HG03175 (cell line): ENCODE results near the gene KRTAP4-4.
"Not testable (repeated sequence)": the region's sequence is repeated elsewhere in the genome, so short reads cannot be mapped to it uniquely, and the experiment has no call there.

Experiments
- ATAC-seq: cut with Tn5 transposase; IDR thresholded peaks from one replicate; pipeline ENCODE4 v1.9.1; 2021; ENCODE audit warnings: mild to moderate bottlenecking, moderate library complexity; ENCODE audit not compliant: unreplicated experiment

Gene KRTAP4-4

DNA sequence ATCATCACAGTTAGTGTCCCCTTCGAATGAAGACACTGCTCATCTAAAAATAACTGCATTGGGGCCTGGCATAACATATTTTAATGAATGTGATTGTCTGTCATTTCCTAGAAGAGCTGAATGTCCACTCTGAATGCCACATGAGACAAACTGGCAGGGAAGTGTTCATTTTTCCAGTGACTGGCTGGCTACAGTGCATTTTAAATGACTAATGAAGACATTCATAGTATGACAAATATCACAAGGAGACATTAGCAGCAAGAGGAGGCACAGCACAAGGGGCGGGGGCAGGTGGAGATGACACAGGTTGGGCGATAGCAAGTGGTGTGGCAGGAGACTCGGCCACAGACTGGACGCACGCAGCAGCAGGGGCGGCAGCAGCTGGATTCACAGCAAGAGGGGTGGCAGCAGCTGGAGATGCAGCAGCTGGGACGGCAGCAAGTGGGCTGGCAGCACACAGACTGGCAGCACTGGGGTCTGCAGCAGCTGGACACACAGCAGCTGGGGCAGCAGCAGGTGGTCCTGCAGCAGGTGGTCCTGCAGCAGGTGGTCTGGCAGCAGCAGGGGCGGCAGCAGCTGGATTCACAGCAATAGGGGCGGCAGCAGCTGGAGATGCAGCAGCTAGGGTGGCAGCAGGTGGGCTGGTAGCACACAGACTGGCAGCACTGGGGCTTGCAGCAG, 11.4 kb downstream of the KRTAP4-4 start:
- not testable (repeated sequence) for ATAC-seq

DNA sequence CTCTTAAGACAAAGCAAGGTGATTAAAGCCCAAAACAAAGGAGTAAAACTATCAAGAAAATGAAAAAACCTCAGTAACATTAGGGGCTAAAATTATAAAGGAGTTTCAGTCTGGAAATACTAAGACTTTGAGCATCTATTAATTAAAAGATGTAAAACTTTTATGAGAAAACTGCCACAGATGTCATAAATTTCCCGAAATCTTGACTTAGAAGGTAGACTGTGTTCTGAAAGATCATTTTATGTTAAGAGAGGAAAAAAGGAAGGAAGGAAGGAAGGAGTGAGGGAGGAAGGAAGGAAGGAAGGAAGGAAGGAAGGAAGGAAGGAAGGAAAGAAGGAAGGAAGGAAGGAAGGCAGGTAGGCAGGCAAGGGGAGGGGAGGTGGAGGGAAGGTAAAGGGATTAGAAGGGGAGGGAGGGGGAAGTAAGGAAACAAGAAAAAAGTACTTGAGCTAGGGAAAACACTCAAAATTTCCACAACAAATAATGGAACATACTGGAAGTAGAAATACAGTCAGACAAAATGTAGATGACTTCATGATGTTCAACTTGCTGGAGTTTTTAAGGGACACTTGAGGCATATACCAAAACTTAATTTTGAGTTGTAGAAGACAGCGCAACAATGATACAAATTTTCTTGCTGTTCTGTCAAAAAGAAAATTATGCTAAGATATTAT, 12.9 kb downstream of the KRTAP4-4 start:
- no peak for ATAC-seq

DNA sequence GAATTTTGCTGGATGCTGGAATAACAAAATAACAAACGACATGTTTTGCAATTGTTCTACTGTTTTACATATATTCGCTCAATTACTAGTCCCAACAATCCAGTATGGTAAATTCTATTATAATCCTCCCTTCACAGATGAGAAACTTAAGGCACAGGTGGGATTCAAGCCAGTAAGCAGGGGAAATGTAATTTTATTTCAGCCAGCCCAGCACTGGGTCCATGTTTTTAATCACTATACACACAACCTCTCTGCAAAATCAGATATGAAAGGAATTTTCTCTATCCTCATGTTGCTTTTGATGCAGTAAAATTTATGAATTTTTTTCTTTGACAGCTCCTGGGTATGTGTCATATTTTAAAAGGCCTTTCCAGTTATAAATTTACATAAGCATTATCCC, 15.3 kb downstream of the KRTAP4-4 start:
- ATAC-seq: no peak

DNA sequence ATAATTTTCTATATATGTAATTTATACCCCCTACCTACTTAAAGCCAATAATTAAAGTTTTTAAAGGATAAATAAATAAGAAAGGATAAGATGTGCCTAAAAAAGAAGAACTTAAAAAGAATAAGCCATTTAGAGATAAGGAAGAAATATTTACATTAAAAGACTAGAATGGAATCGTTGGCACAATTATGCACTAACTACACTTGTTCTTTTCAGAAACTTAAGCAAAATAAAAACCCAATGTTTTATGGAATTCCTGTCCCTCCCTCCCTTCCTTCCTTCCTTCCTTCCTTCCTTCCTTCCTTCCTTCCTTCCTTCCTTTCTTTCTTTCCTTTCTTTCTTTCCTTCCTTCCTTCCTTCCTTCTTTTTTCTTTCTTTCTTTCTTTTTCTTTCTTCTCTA, 15.7 kb downstream of the KRTAP4-4 start:
- no peak for ATAC-seq

DNA sequence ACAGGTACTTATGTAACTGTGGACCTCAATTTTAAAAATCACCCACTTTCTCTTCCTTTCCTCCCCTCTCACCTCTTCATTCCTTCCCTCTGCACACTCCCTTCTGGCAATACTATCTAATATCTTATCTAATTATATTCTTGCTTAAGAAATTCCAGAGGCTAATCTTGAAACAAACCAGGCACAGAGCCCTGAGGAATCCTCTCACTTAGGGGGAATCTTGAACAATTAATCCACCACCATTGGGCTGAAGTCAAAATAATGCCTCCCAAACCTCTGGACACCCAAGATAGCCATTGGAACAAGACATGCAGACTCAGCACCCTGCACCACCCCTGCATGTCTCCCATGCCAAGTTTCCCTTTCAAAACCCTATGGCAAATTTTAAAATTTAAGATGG, 19.2 kb downstream of the KRTAP4-4 start:
- no peak for ATAC-seq

DNA sequence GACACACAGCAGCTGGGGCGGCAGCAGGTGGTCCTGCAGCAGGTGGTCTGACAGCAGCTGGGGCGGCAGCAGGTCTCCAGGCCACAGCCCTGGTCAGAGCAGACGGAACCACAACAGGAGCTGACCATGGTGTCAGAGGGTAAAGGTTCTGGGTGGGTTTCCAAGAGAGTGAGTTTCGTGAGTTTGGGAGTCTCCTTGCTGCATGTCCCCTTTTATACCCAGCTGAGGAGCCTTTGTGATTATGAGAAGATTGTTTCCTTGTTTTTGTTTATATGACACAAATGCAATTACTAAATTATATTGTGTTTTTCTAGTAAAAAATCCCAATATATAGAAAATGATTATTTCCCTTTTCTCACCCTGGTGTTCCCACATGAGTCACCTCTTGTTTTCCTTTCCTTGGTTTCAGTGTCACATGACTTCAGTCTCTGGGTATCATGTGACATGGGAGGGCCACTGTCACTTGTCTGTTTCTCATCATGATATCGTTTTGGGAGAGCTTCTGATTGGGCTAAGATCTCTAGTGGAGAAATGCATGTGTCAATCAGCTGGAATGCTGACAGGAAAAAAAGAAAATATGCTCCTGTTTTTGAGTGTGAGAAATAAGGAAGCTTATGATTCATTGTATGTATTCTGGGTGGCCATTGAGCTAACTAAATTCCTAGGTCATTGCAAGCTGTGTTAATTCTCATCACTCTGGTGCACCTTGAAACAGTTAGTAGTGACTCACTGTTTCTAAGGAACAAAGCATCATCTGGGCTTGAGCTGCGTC, 20.0 kb downstream of the KRTAP4-4 start, which contains the start of gene KRTAP4-6:
Gene KRTAP4-6, minus strand, starts transcription at position 185 of the 772 bp plus-strand sequence. Its CDS starts 57 bp downstream, at position 128.
- no peak for ATAC-seq

DNA sequence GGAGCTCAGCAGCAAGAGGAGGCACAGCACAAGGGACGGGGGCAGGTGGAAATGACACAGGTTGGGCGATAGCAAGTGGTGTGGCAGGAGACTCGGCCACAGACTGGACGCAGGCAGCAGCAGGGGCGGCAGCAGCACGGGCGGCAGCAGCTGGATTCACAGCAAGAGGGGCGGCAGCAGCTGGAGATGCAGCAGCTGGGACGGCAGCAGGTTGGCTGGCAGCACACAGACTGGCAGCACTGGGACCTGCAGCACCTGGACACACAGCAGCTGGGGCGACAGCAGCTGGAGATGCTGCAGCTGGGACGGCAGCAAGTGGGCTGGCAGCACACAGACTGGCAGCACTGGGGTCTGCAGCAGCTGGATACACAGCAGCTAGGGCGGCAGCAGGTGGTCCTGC, 20.7 kb downstream of the KRTAP4-4 start:
- not testable (repeated sequence) for ATAC-seq

DNA sequence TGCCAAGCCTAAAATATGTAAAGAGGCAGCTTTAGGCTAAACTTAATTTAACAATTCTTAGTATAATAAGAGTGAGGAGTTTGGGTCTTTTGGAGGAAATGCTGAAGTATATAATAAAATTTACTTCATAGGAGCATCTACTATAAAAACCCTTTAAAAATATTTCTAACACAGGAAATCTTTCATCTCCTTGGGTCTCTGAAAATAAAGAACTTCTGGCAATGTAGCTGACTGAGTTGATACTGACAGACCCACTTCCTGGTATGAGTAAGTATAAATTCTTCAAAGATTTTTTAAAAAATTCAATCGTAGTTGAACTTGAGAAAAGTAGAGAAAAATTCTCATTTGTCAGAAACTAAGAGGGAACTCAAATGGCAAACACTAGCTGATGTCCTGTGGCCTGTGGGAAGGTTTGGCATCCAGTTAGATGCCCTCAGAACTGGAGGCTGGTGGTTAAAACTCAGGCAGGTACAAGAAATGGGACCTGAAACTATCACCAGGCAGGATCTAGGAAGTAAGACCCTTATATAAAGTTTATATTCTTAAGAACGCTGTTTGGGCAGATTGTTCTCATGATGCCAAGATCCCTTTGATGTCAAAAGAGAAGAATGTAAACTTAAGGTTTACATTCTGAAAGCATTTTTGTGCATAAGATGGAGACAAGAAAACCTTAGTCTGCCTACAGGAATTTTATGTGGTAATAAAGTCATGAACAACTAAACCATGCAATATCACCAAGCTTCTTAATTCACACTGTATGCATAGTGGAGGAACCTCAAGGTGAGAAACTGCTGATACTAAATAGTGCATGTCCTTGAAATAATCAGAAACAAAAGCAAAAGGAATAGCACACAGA, 26.4 kb downstream of the KRTAP4-4 start:
- no peak for ATAC-seq

DNA sequence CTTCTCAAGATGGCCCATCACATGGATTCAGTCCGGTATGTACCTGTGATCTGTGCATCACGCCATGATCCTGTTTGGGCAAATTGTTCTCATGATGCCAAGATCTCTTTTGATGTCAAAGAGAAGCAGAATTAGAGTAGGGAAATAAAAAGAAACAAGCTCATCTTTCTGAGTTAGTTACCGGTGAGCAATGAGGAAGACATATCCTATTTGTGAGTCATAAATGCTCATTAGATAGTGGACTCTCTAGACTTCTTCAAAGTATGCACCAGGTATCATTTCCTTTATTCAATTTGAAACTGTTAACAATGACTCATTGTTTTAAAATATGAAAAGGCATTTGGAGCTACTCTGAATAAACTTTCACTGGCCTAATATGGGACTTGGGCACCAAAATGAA, 28.6 kb downstream of the KRTAP4-4 start:
- ATAC-seq: no peak

DNA sequence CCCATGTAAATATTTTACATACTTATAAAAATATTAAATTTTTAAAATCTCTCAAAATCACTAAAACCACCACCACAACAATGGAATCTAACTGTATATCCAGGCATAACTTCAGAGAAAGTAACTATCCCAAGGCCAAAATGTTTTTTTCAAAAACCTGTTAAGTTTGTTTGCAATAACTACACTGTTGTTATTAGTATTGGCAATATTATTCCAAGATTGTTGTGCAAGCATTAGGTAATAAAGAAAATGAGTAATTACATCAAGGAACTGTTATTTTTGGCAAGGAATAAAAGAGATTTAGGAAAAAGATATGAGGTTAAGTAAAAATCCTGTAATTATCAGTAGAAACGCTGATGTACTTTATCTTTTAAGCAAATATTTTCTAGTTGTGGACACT, 33.2 kb downstream of the KRTAP4-4 start:
- ATAC-seq: no peak

DNA sequence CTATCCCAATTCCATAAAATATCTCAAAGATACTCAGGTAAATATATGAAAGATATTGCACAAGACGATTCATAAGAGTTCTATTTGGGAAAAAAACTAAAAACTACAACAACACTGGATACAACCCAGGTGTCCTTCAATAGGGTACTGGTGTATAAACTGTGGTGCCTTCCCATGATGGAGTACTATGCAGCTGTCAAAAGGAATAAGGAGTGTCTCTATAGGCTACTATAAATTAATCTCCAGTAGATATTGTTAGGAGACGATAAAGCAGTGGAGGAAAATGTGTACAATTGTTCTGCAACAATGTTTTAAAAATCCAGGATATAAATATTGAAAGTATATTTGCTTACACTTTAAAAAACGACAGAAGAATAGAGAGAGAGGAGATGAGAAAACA, 34.1 kb downstream of the KRTAP4-4 start:
- no peak for ATAC-seq

DNA sequence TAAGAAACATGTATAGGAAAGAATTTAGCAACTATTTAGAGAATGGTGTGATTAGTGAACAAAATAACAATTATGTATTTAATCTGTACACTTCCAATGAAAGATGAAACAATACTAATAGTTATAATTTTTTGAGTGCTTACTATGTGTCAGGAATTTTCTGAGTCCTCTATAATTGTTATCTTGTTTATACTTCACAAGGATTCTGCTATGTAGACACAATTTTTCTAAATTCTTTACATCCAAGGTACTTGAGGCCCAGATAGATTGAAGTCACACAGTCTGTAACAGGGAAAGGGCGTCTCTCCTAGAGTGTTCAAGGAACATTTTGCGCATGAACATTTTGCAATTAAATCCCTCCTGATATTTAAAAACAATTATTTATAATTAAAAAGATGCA, 35.5 kb downstream of the KRTAP4-4 start:
- ATAC-seq: no peak

DNA sequence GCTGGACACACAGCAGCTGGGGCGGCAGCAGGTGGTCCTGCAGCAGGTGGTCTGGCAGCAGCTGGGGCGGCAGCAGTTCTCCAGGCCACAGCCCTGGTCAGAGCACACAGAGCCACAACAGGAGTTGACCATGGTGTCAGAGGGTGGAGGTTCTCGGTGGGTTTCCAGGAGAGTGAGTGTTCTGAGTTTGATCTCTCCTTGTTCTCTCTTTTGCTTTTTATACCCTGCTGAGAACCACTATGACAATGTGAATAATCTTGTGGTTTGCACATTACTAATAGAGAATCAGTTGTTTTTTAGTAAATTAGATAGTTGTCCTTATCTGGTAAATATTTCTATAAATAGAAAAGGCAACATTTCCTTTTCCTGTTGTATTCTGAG, 36.6 kb downstream of the KRTAP4-4 start, which contains the start of gene KRTAP4-12:
Gene KRTAP4-12, minus strand, starts transcription at position 192 of the 381 bp plus-strand sequence. Its CDS starts 60 bp downstream, at position 132.
- ATAC-seq: not testable (repeated sequence)

DNA sequence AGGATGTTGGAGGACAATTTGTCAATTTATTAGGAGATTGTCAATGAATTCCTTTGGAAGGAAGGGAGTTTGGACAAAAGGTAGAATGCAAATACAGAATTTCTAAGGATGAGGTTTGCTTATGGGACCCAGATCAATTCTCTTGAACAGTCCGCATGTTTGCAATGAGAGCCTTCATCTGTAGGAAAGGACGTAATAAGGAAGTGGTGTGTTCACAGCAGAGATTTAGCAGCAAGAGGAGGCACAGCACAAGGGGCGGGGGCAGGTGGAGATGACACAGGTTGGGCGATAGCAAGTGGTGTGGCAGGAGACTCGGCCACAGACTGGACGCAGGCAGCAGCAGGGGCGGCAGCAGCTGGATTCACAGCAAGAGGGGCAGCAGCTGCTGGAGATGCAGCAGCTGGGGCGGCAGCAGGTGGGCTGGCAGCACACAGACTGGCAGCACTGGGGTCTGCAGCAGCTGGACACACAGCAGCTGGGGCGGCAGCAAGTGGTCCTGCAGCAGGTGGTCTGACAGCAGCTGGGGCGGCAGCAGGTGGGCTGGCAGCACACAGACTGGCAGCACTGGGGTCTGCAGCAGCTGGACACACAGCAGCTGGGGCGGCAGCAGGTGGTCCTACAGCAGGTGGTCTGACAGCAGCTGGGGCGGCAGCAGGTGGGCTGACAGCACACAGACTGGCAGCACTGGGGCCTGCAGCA, 37.1 kb downstream of the KRTAP4-4 start:
- ATAC-seq: not testable (repeated sequence)

DNA sequence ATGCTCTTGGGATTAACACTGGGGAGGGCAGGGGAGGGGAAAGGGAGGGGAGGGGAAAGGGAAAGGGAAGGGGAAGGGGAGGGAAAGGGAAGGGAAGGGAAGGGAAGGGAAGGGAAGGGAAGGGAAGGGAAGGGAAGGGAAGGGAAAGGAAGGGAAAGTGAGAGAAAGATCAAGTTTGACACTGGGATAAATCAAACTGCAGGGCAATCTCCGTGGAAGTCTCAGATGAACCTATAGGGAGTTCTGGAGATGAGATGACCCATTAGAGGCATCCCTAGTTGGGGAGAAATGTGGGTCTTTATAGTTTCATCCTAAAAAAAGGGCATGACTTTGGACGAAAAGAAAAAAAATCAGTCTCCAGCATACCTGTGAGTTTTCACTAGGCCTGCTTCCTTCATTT, 38.8 kb downstream of the KRTAP4-4 start:
- ATAC-seq: no peak

DNA sequence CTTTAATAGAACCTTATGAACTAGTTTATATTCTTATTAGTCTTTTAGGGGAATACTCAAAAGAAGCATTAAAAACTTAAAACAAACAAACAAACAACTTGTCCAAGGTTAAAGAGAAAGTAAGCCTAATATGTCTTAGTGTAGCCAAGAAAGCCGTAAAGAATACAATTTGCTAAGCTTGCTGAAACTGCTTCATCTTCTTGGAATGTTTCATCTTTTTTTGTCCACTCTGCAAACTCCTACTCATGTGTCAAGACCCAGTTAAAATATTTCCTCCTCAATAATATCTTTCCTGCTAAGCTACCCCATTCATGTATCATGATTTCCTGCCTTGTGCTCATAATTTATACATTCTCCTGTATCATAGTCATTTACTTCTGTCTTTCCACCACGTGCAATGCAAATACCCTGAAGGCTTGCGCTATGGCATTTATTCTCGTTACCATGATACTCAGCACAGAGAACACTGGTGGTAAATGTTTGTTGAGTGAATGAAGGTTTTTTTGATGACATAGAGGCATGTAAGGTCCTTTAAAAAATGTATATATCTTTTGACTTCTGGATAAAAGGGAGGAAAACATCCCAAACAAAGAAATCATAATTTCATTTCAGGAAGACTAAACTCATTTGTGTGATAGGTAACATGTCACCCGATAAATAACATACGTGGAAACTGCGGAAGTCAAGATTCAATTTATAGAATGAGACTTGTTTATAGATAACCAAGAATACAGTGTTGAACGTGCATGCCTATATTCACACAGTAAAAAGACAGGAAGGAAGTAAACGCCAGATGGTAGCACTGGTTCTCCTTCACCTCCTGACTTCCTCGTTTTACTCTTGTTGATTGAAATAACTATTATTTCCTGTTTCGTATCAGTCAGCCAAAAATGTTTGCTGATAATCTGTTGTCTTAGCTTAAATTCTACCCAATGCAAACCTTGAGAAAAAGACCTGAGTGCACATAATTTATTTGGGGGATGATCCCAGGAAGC, 40.6 kb downstream of the KRTAP4-4 start:
- ATAC-seq: not testable (repeated sequence)

DNA sequence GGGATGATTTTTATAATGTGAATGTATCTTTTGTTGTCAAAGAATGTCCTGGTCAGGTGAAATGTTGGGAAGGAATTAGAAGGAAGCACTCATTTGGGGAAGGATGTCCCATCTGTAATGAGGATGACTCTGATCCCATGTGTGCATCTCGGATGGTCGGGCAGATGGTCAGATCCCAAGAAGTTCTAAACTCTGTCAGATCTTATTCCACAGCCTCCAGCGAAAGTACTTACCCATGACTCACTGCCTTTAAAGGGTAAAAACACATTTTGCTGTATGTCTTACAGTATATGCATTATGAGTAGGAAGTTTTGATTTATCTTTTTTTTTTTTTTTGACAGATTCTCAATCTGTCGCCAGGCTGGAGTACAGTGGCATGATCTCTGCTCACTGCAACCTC, 41.8 kb downstream of the KRTAP4-4 start:
- no peak for ATAC-seq

DNA sequence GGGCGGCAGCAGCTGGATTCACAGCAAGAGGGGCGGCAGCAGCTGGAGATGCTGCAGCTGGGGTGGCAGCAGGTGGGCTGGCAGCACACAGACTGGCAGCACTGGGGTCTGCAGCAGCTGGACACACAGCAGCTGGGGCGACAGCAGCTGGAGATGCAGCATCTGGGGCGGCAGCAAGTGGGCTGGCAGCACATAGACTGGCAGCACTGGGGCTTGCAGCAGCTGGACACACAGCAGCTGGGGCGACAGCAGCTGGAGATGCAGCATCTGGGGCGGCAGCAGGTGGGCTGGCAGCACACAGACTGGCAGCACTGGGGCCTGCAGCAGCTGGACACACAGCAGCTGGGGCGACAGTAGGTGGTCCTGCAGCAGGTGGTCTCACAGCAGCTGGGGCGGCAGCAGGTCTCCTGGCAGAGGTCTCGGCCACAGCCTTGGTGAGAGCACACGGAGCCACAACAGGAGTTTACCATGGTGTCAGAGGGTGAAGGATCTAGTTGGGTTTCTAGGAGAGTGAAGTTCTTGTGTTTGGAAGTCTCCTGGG, 42.6 kb downstream of the KRTAP4-4 start, which contains the start of gene KRTAP4-11:
Gene KRTAP4-11, minus strand, starts transcription at position 528 of the 541 bp plus-strand sequence. Its CDS starts 58 bp downstream, at position 470.
- not testable (repeated sequence) for ATAC-seq
